ENCODE measurements around the gene ADGRG1.

The ADGRG1 gene

DNA sequence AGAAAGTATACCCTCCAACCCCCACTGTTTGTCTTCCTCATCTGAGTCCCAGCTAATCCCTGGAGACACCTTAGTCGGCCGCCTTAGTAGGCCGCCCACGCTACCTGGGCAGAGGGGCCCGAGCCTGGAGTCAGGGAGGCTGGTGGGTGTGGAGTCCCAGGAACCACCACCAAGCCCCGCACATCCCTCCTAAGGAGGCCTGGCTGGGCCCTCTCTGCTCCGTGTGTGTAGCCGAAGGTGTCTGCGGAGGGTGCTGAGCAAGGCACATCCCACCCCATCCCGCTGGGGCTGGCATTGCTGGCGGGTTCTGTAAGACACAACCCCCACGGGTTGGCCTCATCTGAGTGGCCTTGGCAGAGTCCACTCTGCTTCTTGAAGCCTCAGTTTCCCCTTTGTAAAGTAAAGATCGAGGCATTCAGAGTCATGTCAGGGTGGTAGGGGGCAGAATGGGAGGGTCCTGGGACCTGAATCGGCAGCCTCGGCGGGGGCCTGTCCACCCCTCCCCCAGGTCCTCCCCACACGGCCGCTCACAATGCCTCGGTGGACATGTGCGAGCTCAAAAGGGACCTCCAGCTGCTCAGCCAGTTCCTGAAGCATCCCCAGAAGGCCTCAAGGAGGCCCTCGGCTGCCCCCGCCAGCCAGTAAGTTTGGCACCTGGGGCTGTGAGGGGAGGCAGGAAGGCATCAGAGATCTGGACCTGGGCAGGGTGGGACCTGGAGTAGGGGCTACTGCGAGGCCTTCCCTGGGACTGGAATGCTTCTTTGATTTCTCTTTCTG lies 24.5 kb downstream of the ADGRG1 start:
- DNase-seq: no peak

DNA sequence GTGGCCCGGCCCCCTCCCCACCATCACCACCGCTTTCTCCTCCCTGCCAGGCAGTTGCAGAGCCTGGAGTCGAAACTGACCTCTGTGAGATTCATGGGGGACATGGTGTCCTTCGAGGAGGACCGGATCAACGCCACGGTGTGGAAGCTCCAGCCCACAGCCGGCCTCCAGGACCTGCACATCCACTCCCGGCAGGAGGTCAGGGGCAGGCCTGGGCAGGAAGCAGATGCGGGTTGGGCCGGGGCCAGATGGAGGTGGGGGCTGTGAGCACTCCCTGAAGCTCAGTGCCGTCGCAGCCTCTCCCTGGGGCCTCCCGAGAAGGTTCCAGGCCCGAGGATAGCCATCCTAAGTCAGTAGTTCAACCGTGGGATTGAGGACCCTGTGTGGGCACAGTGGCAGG lies 25.5 kb downstream of the ADGRG1 start:
- DNase-seq: no peak

GRCh38 chr16:57656342-57656955 lies 28.0 kb downstream of the ADGRG1 start:
- DNase-seq: no peak

GRCh38 chr16:57657228-57657627 lies 28.8 kb downstream of the ADGRG1 start:
- no peak for DNase-seq

- DNase-seq: no peak
Measured at GRCh38 chr16:57658130-57658877, 29.9 kb downstream of the ADGRG1 start.

DNA sequence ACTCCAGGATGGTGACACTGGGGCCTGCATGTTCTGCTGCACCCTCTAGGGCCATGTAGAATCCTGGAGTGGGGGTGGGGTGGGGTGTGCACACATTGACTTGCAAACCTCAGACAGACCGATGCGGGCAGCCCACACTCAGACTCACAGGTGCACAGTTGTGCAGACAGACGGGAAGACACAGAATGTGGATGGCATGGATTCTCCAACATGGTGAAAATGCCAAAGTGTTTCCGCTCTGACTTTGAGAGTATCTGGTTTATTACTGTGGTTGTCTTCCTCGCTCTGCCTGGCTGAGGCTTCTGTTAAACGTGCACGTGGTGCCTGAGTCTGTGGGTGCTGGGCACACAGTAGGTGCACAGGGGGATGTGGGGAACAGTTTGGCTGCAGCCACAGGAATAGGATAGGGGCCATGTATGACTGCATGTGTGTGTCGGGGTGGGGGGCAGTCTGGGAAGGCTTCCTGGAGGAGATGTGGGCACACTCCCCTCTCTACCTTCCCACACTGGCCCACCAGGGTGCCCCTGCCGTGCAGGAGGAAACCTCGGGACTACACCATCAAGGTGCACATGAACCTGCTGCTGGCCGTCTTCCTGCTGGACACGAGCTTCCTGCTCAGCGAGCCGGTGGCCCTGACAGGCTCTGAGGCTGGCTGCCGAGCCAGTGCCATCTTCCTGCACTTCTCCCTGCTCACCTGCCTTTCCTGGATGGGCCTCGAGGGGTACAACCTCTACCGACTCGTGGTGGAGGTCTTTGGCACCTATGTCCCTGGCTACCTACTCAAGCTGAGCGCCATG lies 30.6 kb downstream of the ADGRG1 start:
- no peak for DNase-seq

GRCh38 chr16:57660715-57661463 lies 32.5 kb downstream of the ADGRG1 start:
- DNase-seq: no peak

GRCh38 chr16:57661510-57661909 lies 33.1 kb downstream of the ADGRG1 start:
- no peak for DNase-seq

DNA sequence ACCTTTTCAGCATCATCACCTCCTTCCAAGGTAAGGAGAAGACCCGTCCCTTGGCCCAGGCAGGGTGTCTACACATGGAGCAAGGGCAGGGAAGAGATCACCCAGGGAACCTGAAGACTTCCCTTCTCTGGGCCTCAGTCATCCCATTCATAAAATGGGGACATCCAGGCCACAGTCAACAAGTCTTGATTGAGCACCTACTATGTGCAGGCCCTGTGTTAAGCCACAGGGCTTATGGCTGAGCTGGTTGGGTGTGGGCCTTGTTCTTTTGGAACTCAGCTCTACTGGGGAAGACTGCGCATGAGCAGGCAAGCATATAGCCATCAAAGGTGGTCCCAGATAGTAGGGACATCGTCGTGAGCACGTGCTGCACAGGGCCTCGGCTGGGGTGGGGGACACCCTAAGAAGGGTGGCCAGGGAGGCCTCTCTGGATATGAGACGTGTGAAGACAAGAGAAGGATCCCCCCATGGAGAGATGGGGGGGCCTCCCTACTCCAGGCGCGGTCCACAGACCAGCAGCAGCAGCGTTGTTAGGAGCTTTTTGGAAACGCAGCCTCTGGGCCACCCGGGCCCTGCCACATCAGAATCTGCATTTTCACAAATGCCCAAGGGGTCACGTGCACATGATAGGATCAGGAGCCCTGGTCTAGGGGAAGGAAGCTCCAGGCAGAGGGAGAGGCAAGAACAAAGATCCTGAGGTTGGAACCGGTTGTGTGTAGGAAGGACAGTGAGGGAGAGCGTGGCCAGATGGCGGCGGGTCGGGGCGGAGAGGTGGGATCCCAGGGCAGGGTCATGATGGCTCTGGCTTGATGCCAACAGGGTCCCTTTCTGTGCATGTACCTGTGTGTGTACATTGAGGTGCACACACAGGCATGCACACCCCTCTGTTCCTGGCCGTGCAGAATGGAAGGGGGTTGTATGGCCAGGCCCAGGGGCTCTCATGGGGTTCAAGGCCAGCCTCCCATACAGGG lies 33.8 kb downstream of the ADGRG1 start:
- DNase-seq: no peak

- DNase-seq: no peak
Measured at GRCh38 chr16:57663436-57663835, 35.0 kb downstream of the ADGRG1 start.

- no peak for DNase-seq
Measured at GRCh38 chr16:57663917-57664661, 35.7 kb downstream of the ADGRG1 start.

GRCh38 chr16:57664662-57665025 lies 36.2 kb downstream of the ADGRG1 start:
- DNase-seq: no peak

DNA sequence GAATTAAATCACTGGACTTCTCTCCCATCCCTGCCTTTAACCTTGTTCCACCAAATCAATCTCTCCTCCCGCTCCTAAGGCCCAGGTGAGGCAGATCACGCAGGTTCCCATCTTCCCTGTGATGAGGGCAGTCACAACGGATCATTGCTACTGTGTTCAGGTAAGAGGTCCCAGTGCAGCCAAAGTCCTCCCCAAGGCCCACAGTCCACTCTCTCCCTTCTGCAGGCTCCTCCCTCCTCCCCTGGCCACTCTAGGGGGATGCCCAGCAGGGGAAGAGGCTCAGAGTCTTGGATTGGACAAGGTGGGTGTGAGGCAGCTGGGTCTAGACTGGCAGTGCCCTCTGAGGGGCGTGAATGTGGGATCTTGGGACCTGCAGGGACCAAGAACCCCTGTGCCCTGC lies 37.1 kb downstream of the ADGRG1 start:
- no peak for DNase-seq

DNA sequence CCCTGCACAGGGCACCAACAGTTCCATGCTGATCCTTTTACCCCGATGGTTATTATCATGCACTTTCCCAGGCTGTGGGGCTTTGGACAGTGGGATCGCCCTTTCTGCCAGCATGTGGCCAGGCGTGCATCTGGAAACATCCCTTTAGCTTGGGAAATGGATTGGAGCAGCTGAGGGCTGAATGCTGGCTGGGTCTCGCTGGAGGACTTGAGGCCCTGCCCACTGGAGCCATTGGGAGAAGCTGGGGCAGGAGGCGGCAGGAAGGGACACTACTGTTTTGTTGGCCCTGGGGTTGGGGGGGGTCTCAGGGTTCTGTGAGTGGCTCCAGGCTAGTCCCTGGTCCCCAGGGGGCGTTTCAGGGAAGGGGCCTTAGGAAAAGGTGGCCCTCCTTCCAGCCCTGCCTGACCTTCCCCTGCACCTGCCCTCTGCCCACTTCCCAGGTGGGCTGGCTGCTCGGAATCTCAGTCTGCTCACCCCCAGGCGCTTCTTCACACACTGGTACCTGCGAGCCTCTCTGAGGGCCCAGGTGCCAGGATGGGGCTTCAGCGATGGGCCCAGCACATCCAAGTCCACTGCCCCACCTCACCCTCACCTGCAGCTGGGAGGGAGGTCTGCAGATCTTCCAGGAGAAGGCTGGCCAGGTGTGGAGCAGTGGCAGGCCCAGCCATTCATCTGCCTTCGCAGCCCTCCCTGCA lies 38.1 kb downstream of the ADGRG1 start:
- no peak for DNase-seq

DNA sequence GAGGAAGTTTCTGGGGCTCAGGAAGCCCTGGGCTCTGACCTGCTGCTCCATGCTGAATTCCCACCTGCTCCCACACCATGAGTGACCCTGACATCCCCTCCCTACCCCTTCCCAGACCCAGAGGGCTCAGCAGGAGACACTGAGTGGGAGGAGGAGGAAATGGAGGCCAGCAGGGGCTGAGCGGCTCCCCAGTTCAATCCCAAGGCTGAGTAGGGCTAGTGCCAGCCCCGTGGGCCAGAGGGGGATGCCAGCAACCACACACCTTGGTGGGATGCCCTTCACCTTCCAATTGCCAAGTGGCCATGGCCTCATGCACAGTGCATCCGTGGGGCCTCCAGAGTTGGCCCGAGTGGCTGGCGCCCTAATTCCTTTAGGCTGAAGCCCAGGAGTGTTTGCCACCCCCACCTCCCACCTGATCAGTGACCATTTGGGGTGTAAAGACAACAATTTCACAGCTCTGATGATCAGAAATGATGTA lies 38.7 kb downstream of the ADGRG1 start:
- no peak for DNase-seq

GRCh38 chr16:57667526-57668262 lies 39.3 kb downstream of the ADGRG1 start:
- no peak for DNase-seq

DNA sequence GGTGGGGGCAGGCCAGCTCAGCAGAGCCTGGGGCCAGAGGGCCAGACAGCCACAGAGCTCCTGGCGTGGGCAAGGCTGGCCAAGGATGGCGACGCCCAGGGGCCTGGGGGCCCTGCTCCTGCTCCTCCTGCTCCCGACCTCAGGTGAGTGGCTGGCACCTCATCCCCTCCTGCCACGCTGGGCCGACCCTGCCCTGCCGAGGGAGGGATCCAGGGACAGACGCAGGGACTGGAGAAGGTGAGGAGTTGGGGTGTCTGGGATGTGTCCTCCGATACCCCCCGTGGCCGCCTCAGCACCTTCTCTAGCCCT lies 39.8 kb downstream of the ADGRG1 start, which contains the start of gene ADGRG3:
ADGRG3 (plus strand) TSS at position 44 of the 309 bp plus-strand sequence; CDS start at position 86, 42 bp downstream.
- DNase-seq: no peak

DNA sequence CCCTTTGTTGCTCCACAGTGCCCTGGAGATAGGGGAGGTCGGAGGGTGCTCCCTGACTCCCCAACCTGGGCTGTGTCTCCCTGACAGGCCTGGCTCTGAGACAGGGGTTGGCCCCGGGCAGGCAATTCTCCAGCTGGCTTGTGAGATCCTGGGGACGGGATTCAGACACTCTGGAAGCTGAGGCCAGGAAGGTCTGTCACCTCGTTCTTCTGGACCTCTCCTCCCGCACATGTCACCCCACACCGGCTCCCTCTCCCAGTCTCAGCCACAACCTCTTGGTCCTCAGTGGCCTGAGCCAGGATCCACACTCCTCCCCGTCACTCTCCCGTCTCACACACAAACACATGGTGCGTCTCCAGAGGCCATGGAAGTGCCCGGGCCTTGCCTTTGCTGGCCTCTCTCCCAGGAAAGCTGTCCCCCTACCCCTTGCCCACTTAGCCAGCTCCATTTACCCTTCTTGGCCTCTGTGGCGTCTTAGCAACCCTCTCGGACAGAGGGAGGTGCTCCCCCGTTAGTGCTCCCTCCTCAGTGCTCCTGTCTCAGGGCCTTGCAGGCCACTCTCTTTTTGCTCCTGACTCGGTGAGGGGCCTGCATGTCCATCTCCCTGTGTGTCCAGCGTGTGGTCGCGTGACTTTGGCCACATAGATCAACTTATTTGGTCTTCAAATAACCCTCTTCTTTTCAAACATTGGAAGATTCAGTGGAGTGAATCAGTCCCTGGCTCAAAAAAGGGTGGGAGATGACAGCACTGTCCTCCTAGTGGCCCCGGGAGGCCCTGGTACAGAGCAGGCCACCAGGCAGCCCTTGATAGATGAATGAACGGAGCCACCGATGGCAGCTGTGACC lies 40.4 kb downstream of the ADGRG1 start:
- DNase-seq: no peak

All from activated CD4-positive, alpha-beta T cell treated with anti-CD3 and anti-CD28 coated beads, Interleukin-10, Interleukin-2, amounts not matched to agents 100 ng/mL and 50 ng/mL, durations not matched to agents 16 hours and 8 hours (primary cell).